NB4 (cell line): ENCODE measurements around the gene CD3E.

ENCODE experiments used
- DNase-seq: peaks from one replicate; pipeline ENCODE4 v3.0.0; 2010; ENCODE audit warnings: low read depth
- H3K4me3 ChIP-seq: one replicate; pipeline ENCODE4 v1.5.1; 2011; ENCODE audit warnings: mild to moderate bottlenecking, low read depth, low read length, moderate library complexity
- CTCF ChIP-seq: IDR thresholded peaks from one replicate; pipeline ENCODE4 v1.5.1; 2012; ENCODE audit warnings: low read depth, low read length
- MAX ChIP-seq: IDR thresholded peaks from 2 replicates; pipeline ENCODE4 v1.6.1; 2011; ENCODE audit warnings: low read depth, low read length
- MYC ChIP-seq: IDR thresholded peaks from 2 replicates; pipeline ENCODE4 v1.6.1; 2011; ENCODE audit warnings: low read depth, low read length
- POLR2A ChIP-seq: IDR thresholded peaks from 2 replicates; pipeline ENCODE4 v1.6.1; 2011; ENCODE audit warnings: mild to moderate bottlenecking; ENCODE audit not compliant: insufficient read length; ENCODE audit errors: extremely low read depth

Gene CD3E

GRCh38 chr11:118318581-118319336 is 14.2 kb downstream of the CD3E start:
- DNase-seq, result peak; percentile 30
- no peak overlapping the region for H3K4me3 ChIP-seq
- TF ChIP-seq CTCF, result no peak
- TF ChIP-seq MYC, result no peak
- no peak for TF ChIP-seq MAX
- TF ChIP-seq POLR2A, result no peak

- TF ChIP-seq MYC (no peak), MAX (no peak), POLR2A (no peak), CTCF (no peak)
- H3K4me3 ChIP-seq, result no peak overlapping the region
- peak; percentile 94 for DNase-seq
Measured at GRCh38 chr11:118319337-118319707, 14.8 kb downstream of the CD3E start.

- H3K4me3 ChIP-seq, result no peak overlapping the region
- TF ChIP-seq MYC (no peak), POLR2A (no peak), CTCF (no peak), MAX (no peak)
- DNase-seq, result no peak
Measured at GRCh38 chr11:118320515-118320914, 16.0 kb downstream of the CD3E start.

- no peak overlapping the region for H3K4me3 ChIP-seq
- DNase-seq, result peak; percentile 78
Measured at GRCh38 chr11:118321386-118322082, 17.0 kb downstream of the CD3E start.

GRCh38 chr11:118322721-118323120 is 18.2 kb downstream of the CD3E start:
- no peak for DNase-seq
- TF ChIP-seq MAX, result no peak
- no peak for TF ChIP-seq CTCF
- no peak for TF ChIP-seq MYC
- no peak for TF ChIP-seq POLR2A
- H3K4me3 ChIP-seq, result no peak overlapping the region

More at GRCh38 chr11:118321386-118322082, 17.0 kb downstream of the CD3E start:
- no peak for TF ChIP-seq POLR2A
- no peak for TF ChIP-seq CTCF
- no peak for TF ChIP-seq MAX
- TF ChIP-seq MYC, result no peak
